Stimulated activated CD4-positive, alpha-beta T cell treated with anti-CD3 and anti-CD28 coated beads, TNF-alpha, amount 100 ng/mL, for 4 hours (primary cell): ENCODE measurements around the gene KIAA1217.

ENCODE experiments used
- DNase-seq, 3 experiments: peaks; one replicate each; pipeline ENCODE4 v3.0.0-alpha.2; 2020; ENCODE audit warnings: low read depth in 3 of 3

KIAA1217 gene

DNA sequence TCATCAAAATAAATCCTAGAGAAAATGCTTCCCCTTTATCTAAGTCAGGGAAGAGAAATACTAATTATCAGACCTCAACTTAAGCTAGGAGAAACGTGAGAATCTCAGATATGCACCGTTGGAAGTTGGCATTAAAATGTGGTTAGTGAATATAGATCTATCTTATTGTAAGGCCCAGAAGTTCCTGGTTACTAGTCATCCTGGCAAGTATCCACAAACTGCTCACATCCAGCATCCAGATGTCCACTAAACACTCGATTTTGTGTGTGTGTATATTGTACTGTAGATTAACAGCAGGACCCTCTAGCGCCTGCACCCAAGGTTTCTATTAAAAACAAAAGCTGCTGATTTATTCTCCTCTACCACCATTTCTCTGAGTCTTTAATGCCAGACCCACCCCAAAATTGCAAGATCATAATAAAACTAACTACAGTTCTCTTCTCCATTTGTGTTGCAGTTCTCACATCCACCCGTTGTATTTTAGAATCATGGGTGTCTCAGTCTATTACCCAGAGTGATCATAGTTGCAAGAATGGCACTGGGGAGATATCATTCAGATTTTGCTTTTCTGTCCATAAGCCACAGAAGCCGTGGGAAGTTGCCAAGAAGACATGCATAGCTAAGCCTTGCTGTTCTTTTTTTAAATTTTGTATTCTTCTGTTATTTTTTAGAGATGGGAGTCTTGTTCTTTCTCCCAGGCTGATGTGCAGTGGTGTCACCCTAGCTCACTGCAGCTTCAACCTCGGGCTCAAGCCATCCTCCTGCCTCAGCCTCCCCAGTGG, 165.4 kb downstream of the KIAA1217 start:
- DNase-seq: no peak

DNA sequence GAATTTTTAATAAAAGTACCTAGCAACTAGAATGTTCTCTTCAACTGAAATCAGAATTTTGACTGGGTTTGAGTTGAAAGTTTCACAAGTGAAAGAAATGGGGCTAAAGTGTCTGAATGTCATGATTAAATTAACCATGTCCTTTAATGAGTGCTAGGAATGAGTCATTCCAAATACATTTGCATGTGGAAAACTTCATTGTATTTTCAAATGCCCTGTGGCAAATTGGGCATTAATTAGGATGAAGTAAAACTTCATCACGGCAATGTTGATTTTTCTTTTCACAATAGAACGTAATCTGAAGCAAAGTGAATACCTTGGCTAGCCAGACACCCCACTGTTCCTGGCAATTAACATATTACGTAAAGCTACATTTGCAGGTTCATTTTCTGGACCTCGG, 166.6 kb downstream of the KIAA1217 start:
- no peak for DNase-seq

DNA sequence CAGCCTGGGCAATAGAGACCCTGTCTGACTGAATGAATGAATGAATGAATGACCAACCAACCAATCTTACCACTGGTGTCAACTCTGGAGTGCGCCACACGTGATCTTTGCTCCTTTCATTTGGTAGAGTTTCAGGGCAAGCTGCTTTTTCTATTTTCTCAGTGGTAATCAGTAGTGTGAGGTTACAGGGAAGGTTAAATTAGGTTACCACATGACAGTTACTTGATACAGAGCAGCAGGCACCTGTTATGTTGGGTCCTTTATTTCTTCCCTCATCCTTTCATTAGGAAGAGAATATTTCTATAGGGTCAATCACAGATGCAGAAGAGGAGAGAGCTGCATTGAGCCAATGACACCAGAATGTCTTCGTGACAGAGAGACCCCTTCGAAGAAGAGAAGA, 167.8 kb downstream of the KIAA1217 start:
- no peak for DNase-seq

DNA sequence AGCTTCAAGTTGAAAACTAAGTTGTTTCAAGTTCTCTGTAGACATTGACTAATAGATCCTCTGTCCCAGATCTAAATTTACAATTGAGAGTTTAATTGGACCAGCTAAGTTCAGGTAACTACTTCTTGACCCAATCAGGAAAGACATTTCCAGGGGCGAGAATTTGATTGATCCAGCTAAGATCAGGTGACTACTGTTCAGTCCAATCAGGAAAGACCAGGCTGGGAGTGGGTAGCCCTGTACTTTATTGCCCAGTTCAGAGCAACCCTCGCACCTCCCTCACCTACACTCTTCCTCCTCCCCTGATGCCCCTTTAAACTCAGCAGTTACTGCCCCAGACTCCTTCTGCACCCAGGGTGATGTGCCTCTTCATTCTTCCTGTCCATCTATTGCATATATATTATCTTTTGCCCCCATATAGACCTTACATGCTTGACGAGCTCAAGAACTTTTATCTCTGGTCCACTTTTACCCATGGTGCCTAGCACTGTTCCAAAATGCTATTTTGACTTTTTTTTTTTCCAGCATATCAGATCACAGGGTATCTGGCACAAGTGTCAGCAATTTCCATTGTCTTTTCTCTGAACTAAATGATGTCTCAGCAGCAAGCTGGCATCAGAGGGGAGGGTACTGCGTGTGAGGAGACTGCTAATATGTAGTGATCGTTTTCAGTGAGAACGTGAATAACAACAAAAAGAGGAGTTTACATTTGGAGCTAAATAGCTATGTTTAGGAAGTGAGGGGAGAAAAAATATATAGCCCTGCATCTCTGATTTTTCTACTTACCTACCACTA, 169.4 kb downstream of the KIAA1217 start:
- no peak for DNase-seq

DNA sequence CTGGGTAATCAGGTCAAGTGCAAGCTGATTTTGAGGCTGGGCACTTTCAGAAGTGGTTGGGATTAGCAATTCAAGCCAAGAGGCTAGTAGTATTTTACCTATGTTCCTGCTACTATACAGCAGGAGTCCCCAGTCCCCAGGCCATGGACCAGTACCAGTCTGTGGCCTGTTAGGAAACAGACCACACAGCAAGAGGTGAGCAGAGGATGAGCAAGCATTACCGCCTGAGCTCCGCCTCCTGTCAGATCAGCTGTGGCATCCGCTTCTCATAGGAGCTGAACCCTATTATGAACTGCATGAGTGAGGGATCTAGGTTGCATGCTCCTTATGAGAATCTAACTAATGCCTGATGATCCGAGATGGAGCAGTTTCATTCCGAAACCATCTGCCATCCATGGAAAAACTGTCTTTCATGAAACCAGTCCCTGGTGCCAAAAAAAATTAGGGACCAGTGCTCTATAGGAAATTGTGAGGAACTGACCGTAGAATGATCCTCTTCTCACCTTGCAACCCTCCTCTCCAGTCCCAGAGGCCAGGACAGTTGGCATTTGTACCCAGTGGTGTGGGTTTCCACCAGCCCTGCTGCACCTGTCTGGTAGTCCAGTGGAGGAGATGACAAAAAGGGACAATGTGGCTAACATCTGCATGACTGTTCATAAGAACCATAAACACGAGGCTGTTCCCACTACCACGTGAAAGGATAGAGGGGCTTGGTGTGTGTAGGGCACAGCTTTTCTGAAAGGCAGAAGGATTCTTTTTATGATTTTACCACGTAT, 172.5 kb downstream of the KIAA1217 start:
- DNase-seq: no peak

DNA sequence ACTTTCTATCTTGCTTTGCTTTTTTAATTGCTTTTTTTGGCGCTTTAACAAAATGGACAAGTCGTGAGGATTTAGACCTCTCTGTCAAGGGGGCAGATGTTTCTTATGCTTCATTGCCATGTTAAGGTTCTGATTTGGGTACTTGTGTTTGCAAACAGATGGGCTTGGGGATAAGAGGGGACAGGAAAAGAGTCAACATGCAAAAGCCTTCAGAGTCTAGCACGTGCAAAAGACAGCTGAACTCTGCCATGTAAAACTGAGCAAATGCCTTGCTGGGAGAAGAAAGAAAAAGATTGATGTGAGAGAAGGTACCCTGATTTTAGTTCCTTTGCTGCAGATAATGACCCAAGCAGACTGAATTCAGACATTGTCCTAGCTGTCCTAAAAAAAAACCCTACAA, 173.1 kb downstream of the KIAA1217 start:
- DNase-seq: no peak

DNA sequence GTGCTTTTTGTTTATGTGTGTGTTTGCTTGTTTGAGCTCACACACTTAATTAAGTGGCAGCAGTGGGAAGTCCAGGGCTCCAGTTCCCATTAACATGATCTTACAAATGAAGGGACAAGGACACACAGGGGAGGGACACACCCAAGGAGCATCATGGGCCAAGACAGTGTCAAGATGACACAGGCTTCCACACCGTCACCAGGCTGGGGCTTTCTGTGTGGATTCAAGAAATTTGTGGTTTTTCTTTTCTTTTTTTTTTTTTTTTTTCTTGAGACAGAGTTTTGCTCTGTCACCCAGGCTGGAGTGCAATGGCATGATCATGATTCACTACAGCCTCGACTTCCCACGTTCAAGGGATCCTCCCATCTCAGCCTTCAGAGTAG, 173.6 kb downstream of the KIAA1217 start:
- no peak for DNase-seq

DNA sequence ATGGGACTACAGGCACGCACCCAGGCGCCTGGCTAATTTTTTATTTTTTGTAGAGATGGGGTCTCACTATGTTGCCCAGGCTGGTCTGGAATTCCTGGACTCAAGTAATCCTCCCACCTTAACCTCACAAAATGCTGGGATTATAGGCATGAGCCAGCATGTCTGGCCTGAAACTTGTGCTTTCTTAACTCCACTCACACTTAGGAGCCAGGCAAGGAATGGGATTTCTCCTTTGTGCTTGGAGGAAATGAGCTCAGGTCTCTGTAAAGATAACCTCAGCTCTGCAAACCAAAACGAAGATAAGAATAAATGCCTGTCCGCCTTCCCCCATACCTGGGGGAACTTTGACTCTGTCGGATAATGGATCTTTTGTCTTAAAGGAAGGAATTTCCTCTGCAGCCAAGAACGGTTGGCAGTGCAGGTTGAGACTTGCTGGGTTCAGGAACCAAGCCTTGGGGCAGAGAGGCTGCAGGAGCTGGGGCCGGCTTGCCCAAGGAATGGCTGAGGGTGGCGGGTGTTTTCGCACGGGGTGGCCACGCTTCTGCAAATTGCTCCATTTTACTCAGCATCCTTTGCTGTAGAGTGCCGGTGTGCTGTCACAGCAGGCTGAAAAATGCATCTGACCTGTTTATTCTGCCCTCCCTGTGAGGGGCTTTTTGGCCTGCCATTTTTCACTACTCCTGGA, 174.2 kb downstream of the KIAA1217 start:
- no peak for DNase-seq

DNA sequence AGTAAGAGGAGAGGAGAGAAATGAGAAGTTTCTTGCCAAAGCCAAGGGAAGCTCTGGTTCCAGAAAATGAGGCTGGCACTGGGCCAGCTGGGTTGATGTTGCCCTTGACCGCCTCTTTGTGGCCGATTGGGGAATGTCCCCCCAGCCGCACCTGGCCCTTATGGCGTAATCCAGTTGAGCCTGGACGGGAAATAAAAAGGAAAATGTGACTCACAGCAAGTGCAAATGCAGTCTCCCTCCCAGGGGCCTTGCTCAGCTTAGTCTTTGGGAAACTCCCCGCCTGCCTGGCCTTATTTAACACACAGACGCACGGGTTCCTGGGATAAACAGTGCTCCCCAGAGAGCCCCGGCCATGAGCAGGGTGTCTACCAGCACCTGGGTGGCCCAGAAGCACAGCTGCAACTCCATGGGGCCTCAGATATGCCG, 174.8 kb downstream of the KIAA1217 start:
- no peak for DNase-seq

DNA sequence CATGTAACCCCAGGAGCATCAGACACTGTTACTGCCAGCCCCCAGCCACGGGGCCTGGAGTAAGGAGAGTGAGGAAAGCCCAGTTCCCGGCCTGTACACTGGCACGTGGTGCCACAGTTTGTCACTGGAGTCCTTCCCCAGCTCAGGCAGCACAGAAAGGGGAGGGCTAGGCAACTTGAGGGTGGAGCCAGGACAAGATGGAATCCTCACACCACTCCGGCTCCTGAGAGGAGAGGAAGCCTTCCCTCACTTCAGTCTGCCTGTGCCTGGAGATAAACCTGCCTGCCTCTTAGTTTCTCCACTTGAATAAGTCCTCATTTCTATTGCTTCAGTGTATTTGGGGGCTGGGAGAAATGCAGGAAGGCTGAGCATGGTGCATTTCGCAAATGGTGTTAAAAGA, 176.0 kb downstream of the KIAA1217 start:
- DNase-seq: no peak

DNA sequence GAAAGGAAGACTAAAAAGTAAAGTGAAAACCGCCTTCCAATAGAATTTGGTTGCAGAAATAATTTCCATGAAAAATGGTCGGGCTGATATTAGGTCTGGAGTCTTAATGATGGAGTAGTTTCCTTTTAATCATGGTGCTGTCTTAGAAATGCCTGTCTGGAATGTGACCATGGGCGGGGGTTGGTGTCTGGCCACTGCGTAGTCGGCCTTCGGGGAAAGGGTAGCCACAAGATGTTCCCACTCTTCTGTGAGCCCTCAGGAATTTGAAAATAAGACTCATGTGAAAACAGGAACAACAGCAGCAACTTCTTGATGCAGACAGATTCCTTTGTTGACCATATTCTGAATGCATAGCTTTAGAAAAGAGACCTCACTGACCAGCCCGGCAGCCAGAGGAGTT, 176.8 kb downstream of the KIAA1217 start:
- DNase-seq: no peak

DNA sequence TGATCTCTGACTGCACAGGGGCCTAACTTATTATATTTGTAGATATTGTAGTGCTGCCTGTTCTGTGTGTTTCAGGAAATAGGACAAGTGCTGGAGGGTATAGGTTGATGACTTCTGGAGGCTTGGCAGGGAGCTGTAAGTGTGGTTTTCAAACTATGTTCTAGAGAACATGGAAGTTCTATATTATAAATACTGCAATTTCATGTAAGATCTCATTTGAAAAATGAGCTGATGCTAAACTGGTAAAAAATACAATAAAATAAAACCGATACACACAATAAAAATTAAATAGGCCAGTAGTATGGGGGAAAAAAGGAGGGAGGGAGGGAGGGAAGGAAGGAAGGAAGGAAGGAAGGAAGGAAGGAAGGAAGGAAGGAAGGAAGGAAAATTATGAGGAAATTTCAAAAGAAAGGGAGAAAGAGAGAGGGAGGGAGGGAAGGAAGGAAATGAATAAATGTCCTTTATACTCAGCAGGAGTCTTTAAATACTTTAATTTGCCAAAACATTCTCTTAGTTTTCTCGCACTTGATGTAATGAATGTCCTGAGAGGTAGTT, 181.3 kb downstream of the KIAA1217 start:
- DNase-seq: no peak

DNA sequence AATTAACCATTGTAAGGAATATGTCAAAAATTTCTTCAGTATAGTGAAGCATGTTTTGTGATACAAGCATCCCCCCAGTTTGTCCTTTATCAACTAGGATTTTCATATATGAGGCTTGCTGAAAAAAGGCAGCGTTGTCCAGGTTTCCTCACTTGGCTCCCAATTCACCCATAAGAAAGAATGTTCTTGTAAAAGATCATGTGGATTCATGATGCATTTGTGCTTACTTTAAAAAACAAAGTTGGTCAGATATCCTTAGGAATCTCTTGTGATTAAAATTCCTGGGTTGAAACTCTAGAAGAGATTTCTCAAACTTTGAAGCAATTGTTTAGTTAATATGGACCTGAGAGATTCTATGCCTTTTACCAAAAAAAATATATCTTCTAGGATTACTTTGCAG, 181.8 kb downstream of the KIAA1217 start:
- DNase-seq: no peak

DNA sequence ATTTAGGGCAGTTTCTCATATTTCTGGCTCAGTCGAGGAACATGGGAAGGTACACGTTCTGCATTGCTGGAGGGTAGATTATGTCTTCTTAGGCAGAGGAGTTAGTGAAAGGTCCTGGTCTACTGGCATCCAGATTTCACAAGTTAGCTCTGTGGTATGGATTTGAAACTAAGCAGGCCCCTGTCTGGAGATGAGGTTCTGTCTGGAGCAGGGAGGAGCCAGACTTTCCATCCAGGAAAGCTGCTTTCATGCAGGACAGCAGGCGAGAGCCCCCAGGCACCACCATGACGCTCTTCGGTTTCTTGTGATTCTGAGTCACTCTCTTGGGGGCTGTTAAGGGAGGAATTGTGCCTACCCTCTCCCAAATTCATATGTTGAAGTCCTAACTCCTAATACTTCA, 184.3 kb downstream of the KIAA1217 start:
- DNase-seq: no peak

DNA sequence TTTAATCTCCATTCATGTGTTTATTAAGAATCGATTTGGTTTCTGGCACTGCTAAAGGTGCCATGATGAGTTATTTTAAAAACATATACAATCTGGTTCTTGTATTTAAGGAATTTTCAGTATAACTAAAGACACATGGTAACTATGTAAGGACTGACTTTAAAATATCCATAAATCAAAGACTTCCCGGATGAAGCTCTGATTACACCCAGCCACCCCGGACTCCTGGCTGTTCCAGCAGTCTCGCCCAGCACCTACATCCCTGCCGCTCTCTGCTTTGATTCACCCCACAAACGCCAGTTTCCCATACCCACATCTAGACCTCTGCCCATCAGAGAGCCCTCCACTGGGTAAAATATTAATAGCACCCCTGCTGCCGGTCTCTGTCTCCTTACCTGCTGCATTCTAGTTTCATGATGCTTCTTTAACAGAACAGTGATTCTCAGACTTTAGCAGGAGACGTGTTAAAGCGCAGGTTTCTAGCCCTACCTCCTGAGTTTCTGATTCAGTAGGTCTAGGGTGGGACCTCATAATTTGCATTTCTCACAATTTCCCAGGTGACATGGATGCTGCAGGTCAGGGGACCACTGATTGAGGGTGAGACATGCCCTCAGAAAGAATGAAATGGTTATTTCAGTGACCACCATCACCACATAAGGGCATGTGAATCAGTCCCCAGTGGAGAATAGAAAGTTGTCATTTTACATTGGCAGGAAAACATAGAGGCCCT, 185.7 kb downstream of the KIAA1217 start:
- DNase-seq: no peak

DNA sequence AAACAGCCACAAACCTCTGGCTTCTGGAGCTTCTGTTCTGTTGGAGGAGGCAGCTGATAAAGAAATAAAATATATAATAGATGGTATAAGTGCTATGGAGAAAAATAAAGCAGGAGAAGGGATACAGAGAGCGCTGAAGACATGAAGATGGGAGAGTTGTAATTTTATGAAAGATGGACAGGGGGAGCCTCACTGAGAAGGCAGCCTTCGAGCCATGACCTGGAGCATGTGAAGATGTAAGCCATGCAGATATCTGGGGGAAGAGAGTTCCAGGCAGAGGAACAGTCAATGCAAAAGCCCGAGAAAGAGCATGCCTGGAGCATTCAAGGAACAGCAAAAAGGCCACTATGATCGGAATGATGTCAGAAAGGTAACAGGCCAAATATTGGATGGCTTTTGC, 187.5 kb downstream of the KIAA1217 start:
- DNase-seq: no peak

DNA sequence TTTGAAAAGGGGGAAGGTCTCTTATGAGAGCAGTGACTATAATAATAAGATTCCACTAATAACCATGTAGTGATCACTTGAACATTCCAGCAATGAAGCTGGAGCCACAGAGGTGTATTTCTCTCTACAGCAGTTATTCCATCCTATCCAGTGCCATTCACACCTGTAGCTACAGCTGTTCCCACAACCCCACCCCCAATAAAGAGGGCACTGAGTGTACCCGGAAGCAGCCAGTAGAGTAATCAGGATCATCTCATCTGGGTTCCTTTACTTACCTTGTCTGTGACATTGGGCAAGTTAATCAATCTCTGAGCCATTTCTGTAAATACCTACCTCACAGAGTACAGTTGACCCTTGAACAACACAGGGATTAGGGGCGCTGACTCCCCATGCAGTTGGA, 188.7 kb downstream of the KIAA1217 start:
- no peak for DNase-seq

DNA sequence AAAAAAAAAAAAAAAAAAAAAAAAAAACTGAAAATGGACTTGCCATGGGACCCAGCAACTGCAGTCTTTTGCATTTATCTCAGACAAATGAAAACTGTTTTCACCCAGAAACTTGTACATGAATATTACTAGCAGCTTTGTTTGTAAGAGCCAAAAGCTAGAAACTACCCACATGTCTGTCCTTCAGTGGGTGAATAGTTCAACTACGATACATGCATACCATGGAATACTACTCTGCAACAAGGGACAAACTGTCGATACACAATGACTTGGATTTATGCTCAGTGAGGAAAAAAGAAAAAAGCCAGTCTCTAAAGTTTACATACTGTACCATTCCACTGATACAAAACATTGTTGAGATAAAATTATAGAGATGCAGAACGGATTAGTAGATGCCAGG, 195.6 kb downstream of the KIAA1217 start:
- no peak for DNase-seq

DNA sequence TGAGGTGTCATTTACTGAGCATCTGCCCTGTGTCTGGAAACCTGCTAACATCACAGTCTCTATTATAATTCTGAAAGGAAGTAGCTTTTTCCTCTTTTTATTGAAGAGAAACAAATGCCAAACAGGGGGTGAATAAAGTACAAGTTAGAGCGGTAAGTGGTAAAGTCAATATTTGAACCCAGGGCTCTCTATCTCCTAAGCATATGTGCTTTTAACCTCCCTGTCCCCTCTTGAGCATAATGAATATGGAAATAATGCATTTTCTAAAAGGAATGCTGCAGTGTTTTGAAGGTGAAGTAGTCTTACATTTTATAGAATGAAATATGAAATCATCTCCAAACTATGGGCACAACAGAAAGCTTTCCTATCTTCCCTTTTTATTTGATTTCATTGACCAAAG, 196.7 kb downstream of the KIAA1217 start:
- DNase-seq: no peak

DNA sequence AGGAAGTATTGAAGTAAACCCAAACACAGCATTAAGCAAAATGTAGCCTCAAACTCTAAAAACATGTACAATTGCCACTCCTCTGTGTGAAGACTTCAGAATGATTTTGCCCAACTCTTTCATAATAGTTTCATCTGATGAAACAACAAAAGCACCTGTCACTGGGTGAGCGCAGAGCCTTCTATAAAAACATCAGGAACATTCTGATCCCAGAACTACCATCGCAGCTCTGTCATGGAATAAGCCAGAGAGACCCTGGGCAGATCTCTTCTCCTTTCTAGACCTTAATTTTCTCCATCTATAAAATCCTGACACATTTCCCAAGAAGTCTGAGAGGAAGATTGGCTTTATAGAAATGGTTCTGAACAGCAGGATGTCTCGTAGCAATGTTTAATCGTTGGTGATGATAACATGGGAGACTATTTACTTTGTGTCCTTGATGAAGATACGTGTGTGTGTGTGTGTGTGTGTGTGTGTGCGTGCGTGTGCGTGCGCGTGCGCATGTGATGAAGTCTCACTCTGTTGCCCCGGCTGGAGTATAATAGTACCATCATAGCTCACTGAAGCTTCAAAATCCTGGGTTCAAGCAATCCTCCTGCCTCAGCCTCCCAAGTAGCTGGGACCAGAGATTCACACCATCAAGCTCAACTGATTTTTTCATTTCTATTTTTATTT, 198.0 kb downstream of the KIAA1217 start:
- no peak for DNase-seq
